Stimulated activated CD4-positive, alpha-beta T cell treated with anti-CD3 and anti-CD28 coated beads, Interleukin-4, amount 100 ng/mL, for 48 hours (primary cell): Measurements from ENCODE around the gene SMIM45.
"Not testable (repeated sequence)": the region's sequence is repeated elsewhere in the genome, so short reads cannot be mapped to it uniquely, and the experiment has no call there.

Experiments used
- DNase-seq, 2 donors: peaks; one replicate each; pipeline ENCODE4 v3.0.0-alpha.2; 2020; ENCODE audit warnings: low read depth in 2 of 2

The SMIM45 gene

DNA sequence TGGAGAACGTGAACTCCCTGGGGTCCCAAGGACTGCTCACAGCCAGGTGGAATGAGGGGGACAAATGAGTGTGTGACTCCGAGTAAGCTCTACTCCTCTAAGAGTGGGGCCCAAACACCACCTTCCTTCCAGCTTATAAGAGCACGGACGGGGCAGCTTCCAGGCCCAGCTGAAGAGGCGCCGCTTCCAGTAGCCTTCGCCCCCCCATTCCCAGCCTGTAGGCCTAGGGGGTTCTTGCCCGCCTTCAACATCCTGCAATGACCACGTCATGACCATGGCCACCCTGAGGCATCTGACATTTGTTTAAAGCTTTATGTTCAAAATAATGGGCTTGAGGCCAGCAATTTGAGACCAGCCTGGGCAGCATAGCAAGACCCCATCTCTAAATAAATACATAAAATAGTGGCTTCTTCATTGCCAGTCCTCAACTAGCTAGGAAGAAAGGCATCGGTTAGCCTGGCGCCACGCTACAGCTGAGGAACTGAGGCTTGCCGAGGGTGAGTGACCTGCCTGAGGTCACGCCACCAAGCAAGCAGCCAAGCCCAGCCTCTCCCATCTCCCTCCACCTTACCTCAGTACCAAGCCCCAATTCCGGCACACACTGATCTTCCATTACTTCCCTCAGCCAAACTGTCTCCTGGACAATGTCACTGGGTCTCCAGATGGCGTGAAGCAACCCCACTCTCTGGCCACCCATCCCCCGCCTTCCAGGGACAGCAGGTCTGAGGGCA lies 17.5 kb upstream of the SMIM45 start:
- no peak for DNase-seq

- no peak for DNase-seq
Measured at GRCh38 chr22:41935015-41935351, 17.0 kb upstream of the SMIM45 start.

GRCh38 chr22:41935509-41935908 lies 16.4 kb upstream of the SMIM45 start:
- no peak for DNase-seq

DNA sequence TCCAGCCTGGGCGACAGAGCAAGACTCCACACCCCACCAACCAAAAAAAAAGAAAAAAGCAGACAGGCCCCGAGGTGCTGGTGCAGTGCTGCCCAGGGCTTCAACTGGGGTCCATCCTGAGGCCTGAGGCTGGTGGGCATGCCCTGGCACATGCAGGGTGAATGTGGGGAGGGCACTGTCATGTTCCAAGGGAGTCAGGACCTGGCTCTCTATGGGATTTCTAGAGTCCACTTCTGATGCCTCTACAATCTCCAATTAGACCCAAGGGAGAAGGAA lies 15.1 kb upstream of the SMIM45 start:
- DNase-seq = no peak

GRCh38 chr22:41939981-41940831 lies 11.7 kb upstream of the SMIM45 start:
- peak; percentile 89 to 92 for DNase-seq

GRCh38 chr22:41940832-41941765 lies 10.9 kb upstream of the SMIM45 start:
- peak; percentile 72 to 80 for DNase-seq

DNA sequence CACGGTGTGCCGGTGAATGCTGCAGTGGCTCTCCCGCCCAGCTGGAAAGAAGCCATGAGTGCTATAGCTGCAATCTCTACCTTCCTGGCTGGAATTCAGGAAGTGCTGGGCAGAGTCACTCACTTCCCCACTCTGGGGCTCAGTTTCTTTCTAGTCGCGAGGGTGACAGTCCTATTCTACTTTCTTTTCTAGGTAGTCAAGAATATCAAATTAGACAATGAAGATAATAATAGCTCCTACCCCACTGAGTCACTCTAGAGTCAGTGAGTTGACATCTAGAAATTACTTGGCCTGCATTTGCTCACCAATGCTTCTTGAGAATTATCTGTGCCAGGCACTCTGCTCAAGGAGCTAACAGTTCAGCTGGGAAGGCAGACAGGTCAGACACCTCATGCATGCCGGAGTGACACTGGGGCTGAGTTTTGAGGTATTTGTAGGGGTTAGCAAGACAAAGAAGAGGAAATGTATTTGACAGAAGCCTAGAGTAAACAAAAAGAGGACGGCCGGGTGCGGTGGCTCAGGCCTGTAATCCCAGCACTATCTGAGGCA lies 8.2 kb upstream of the SMIM45 start:
- DNase-seq = no peak

DNA sequence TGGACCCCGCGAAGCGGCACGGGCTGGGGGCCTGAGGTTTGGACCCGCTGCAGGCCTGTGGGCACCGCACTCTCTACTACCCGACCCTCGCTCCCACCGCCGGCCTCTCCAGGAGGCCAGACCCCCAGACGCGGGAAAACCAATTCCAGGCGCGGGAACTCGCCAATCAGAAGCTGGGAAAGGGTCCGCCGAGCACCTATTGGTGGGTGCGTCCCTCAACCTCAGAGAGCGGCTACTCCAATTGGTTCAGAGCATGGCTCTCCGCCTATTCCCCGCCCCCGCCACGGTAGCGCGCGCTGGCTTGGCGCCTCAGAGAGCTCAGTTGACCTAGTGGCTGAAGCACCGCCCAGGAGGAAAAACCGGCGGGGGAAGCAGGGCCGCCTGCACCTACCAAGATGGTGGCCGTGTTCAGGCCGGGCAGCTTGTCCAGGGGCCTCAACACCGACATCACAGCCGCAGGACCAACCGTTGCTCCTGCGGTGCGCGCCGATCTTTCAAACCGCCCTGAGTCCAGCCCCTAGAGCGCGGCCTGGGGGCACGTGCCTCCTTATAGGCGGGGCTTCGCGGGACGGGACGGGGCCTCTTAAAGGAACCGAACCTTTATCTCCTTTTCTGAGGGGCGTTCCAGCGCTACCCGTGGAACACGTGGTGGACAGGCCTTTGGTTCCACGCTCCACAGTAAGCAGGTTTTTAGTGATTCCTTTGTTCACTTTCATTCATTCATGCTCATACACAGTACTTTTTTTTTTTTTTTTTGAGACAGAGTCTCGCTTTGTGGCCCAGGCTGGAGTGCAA lies 5.1 kb upstream of the SMIM45 start, which contains the start of gene CENPM:
CENPM (minus strand) TSS at position 524 of the 795 bp plus-strand sequence; CDS start at position 448, 76 bp downstream.
- DNase-seq = peak; percentile 92 to 94

DNA sequence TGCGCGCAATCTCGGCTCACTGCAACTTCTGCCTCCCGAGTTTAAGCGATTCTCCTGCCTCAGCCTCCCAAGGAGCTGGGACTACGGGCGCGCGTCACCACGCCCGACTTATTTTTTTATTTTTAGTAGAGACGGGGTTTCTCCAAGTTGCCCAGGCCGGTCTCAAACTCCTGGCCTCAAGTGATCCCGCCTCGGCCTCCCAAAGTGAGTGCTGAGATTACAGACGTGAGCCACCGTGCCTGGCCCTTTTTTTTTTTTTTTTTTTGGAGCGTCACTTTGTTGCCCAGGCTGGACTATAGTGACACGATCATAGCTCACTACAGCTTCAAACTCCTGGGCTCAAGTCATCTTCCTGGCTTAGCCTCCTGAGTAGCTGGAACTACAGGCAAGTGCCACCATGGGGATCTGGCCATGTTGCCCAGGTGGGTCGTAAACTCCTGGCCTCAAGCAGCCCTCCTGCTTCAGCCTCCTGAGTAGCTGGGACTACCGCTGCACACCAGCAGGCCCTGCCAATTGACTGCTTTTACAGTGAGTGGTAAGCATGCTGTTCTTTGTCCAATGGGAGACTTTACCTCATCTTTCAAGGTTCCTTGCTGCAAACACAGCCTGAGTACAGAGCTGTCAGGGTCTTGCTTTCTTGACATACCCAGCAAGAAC lies 4.4 kb upstream of the SMIM45 start:
- no peak for DNase-seq

GRCh38 chr22:41948142-41948541 lies 3.8 kb upstream of the SMIM45 start:
- DNase-seq = no peak

- not testable (repeated sequence) for DNase-seq
Measured at GRCh38 chr22:41948928-41949296, 3.0 kb upstream of the SMIM45 start.

DNA sequence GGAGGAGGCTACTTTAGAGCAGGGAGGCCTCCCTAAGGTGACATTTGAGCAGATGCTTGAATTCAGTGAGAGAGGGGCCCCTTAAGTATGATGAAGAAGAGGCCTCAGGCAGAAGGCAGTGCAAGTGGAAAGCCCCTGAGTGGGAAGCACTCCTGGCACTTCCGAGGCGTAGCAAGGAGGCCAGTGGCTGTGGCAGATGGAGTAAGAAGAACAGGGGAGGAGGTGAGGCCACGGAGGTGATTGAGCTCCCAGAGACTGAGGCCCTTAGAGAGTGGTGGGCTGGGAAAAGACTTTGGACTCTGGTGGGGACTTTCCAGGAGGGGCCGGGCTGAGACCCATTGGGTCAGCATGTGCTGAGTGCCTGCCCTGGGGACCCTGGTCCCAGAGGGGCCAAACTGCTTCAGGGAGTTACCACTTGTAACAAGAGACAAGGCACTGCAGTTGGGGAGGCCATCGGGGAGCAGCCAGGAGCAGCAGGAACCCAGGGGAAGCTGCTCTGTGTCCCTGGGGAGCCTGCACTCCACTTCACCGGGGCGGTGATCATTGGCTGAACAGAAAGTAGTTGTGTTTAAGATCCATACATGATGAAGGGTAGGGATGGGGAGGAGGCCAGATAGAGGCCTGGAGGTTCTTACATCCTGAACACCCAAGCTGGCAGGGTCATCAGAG lies 2.5 kb upstream of the SMIM45 start:
- DNase-seq = no peak

DNA sequence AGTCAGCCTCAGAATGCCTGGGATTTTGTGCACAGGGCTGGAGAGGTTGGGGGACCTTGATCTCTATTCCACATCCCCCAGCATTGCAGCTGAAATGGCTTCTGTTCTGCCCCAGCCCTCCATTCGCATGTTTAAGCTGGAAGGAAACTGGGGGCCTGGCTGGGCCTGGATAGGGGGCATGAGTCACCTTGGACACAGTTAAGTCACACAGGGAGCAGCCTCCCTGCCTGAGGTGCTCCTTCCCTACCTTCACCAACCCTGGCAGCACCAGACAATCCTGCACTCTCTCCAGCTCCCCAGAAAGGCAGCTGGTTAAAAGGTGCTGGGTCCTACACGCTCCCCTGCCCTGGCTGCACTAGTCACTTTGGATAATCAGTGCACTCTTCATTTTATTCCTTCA lies 763 bp downstream of the SMIM45 start:
- no peak for DNase-seq

GRCh38 chr22:41957941-41958556 lies 6.1 kb downstream of the SMIM45 start:
- DNase-seq = no peak

DNA sequence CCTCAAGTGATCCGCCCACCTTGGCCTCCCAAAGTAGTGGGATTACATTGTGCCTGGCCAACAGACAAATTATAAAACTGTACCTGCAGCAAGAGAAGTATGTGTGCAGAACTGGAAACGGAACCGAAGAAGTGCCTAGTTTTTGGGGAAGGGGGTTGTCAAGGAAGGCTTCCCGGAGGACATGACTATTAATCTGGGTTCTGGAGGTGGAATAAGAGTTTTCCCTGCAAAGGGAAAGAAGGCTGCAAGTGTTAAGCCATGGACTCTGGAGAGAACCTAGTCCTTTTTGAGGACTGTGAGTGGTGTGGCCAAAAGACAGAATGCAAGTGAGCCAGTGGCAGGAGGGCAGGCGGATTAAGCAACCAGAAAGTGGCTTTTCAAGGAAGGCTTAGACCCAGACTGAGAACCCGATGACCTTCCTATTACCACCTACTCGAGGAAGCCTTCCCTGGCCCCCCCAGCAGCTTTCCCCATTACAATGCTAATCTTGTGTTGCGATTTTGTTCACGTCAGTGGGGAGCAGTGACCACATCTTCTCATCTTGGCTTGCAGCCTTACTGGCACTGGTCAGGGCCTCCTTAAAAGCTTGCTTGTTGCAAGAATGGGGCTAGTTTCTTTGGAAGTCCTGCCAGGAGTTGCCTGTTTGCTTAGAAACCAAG lies 11.6 kb downstream of the SMIM45 start:
- no peak for DNase-seq

DNA sequence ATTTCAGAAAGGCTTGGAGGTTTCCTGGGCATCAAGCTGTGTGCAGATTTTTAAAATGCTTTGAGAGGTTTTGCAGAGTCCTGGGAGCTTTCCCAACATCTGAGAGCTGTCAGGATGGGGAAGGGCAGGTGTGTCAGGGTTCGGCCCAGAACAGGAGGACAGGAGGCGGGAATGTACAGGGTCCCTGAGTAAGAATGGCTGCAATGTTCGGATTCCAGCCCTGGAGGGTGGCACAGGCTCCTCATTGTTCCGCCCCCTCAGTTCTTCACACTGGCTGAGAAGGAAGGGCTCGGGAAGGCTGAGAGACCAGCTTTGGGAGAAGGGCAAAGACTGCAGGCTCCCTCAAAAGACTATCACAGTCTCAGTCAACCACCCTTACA lies 12.2 kb downstream of the SMIM45 start:
- no peak for DNase-seq

- no peak for DNase-seq
Measured at GRCh38 chr22:41966225-41966606, 14.3 kb downstream of the SMIM45 start.

DNA sequence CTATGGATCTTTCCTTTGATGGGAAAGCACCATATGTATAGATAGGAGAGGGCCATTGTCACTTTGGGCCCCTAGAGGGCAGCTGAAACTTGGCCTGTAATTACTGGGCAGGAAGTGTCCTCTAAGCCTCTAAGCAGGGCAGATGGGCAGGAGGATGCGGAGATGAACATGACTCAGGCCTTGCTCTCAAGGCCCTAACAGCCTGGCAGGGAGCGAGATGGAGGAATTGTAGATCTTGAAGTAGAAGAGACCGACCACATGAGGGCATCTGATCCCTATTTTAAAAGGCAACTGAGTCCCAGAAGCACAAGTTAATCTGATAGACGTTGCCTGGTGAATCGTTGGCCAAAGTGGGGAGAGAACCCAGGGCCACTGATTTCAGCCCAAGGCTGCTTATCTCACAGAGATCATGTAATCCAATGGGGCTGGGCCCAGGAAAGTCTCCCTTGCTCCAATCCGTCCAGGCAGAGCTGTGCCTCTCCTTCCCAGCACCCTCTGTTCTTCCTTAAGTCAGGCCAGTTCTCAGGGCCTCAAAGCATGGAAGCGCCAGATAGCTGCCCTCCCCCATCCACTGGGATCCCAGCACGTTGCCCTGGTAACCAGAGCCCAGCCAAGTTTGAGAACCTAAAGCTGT lies 14.8 kb downstream of the SMIM45 start:
- no peak for DNase-seq

DNA sequence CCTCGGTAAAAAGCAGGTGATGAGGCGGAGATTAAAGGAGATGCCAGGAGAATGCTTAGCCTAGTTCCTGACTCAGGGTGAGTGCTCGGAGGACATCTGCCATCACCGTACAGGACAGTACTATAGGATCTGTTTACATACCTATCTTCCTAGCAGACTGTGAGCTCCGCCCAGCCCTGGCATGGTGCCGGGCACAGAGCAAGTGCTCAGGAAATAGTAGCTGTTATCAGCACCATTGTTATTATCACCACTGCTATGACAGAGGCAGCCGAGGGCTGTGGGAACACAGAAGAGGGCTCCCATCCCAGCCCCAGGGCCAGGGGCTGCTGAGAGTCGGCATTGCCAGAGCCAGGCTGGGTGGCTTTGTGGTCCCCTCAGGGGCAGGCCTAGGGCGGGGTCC lies 16.7 kb downstream of the SMIM45 start:
- no peak for DNase-seq
